Body of pancreas (tissue), 4 donors: Measurements from ENCODE around the gene MYO15A.

Source experiments
- CTCF ChIP-seq, 7 experiments: fragments of 450-650 bp in 4 of 7; fragments of 200-600 bp in 3 of 7; sonication (generic) in 3 of 7; IDR thresholded peaks; one replicate each; pipeline ENCODE4 v1.5.1; 2016 to 2019; ENCODE audit warnings: antibody characterized with exemption in 7 of 7
- POLR2A ChIP-seq, 3 donors: fragments of 450-650 bp; IDR thresholded peaks; one replicate each; pipeline ENCODE4 v1.6.1; 2016; ENCODE audit warnings: antibody characterized with exemption in 3 of 3, mild to moderate bottlenecking in 2 of 3

DNA sequence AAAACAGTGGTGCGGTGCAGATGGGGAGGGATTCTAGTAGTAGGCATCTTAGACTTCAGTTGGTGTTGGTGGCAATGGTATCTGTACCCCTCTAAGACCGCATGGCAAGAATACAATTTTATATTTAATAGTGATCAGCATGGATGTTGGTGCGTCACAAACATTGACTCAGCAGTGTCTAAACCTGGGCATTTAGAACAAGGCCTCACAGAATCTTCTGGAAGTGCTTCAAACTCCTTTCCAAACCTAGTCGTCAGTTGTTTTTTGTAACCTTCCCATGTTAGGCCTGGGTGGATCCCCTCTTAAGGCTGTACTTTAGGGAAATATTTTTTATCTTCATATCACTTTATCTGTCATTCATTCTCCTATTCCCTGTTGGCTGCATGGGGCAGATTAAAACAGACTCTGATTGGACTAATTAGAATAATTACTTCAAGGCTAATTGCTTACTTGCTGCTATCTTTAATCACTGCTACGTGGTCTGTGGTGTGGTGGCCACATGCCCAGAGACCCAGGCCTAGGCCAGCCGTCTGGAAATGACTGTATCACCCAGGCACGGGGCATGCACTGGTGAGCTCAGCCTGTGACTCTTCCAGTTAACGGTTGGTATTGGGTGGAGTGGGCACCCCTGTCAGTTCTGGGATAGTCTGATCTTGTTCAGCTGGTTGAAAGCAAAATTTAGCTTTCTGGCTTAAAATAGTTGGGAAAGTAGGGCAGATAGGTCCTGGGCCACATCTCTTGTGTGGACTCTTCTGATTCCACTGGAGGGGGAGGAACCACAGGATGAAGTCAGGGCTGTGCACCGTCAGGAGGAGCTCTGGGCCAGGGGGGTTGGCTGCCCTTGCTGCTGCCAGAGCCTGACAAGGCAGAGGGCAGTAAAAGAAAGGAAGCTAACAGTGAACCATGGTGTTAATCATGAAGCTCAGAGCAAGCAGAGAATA, 79.5 kb downstream of the MYO15A start:
- TF ChIP-seq CTCF (IDR thresholded peaks at IDR 0.05) (no peak), POLR2A (IDR thresholded peaks at IDR 0.05) (no peak)
